SKM-1 treated with dmso at 0.1 percent for 144 hours (cell line): Measurements from ENCODE around the gene SNRNP40.
"Not testable (repeated sequence)": the region's sequence is repeated elsewhere in the genome, so short reads cannot be mapped to it uniquely, and the experiment has no call there.

Experiments
- DNase-seq: peaks from one replicate; lab custom pipeline; 2025; ENCODE audit not compliant: unreplicated experiment; lab: John Stamatoyannopoulos, UW

Gene SNRNP40

GRCh38 chr1:31287791-31288190 is 8.8 kb downstream of the SNRNP40 start:
- not testable (repeated sequence) for DNase-seq

DNA sequence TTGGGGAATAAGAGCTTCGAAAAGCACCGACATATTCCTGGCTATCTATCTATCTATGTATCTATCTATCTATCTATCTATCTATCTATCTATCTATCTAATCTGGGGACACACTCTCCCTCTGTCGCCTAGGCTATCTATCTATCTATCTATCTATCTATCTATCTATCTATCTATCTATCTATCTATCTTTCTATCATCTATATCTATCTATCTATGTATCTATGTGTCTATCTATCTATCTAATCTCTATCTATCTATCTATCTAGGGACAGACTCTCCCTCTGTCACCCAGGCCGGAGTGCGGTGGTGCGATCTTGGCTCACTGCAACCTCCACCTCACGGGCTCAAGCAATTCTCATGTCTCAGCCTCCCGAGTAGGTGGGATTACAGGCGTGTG is 14.2 kb downstream of the SNRNP40 start:
- not testable (repeated sequence) for DNase-seq

DNA sequence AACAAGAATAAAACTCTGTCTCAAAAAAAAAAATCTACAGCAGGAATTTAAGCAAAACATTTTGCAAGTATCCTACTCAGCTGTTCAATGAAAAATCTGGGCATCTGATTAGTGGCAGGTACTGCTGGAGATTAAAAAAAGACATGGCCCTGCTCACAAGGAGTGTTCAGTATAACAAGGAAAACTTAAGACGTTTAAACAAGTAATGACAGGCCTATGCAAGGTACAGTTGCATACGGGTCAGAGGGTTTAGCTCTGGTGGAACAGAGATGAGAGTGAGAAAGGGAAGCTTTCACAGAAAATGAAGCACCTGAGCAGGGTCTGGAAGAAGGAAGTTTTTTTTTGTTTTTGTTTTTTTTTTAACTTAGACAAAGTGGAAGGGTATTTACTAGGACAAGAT is 23.0 kb downstream of the SNRNP40 start:
- no peak for DNase-seq

GRCh38 chr1:31272369-31272768 is 24.2 kb downstream of the SNRNP40 start:
- DNase-seq: no peak

- DNase-seq: no peak
Measured at GRCh38 chr1:31266547-31266946, 30.0 kb downstream of the SNRNP40 start.

DNA sequence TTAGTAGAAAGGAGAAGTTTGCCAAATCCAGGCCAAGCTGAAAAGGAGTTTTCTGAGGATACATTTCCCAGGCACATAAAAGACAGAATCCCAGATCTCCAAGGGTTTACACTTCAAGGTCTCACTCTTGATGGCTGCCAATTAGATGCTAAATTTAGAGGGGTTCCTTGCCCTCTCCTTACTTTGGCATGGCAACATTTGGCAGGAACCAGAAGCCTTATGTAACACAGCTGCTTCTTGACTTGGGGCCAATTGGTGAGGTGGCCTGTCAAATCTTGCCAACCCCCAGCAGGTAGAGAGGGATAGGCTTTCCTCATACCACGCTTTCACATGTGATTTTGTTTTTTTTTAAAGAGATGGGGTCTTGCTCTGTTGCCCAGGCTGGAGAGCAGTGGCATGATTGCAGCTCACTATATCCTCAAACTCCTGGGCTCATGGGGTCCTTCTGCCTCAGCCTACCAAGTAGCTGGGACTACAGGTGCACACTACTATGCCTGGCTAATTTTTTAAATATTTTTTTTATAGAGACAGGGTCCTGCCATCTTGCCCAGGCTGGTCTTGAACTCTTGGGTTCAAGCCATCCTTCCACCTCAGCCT is 31.7 kb downstream of the SNRNP40 start:
- DNase-seq: no peak

DNA sequence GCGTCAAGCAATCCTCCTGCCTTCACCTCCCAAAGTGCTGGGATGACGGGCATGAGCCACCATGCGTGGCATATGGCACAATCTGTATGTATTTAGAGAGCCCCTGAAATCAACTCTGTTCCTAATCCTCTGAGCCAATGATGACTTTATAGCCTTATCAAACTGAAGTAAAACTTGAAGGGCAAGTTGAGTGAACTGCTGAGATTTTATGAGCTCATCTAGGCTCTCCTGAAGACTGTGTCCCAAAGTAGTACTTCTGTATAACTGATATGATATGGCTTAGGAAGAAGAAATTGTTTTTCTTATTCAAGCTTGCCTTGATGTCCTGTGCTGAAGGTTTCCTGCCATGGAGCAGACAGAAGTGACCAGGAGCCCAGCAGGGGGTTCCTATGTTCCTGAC is 33.2 kb downstream of the SNRNP40 start:
- no peak for DNase-seq

GRCh38 chr1:31262393-31262792 is 34.2 kb downstream of the SNRNP40 start:
- not testable (repeated sequence) for DNase-seq

DNA sequence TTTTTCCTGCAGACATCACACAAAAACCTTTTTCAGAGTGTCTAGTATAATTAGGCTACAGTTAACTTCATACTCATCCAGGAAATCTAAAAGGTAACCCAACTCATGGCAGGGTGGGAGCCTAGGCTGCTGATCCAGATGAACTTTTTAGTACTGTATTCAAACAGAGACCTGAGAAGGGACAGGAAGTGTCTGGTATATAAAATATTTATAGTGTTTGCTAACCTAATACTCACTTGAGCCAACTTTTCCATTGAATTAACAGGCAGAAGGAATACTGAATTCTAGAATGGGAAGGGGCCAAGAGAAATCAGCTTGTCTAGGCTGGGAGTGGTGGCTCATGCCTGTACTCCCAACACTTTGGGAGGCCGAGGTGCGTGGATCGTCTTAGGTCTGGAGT is 34.7 kb downstream of the SNRNP40 start:
- DNase-seq: no peak

- no peak for DNase-seq
Measured at GRCh38 chr1:31259746-31260145, 36.8 kb downstream of the SNRNP40 start.

GRCh38 chr1:31258581-31258980 is 38.0 kb downstream of the SNRNP40 start:
- DNase-seq: no peak

GRCh38 chr1:31257213-31257612 is 39.4 kb downstream of the SNRNP40 start:
- no peak for DNase-seq

- DNase-seq: no peak
Measured at GRCh38 chr1:31249854-31250253, 46.7 kb downstream of the SNRNP40 start.

GRCh38 chr1:31248276-31248675 is 48.3 kb downstream of the SNRNP40 start:
- DNase-seq: no peak

DNA sequence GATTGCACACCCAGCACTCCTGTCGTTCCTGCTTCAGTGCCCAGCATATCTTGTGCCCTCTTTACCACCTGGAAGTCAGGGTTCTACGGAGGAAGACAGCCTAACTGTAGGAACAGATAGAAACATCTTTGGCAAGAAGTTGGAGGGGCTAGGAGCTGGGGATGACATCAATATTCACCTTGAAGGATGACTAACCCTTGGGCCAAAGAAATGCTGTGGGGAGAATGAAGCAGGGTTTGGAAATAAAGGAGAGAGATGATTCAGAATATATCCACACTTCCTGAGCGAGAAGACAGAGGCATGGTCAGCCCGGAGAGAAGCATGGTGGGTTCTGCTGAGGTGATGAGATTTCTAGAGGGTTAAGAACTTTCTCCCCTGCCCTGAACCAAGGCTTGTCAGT is 52.3 kb downstream of the SNRNP40 start:
- DNase-seq: no peak

DNA sequence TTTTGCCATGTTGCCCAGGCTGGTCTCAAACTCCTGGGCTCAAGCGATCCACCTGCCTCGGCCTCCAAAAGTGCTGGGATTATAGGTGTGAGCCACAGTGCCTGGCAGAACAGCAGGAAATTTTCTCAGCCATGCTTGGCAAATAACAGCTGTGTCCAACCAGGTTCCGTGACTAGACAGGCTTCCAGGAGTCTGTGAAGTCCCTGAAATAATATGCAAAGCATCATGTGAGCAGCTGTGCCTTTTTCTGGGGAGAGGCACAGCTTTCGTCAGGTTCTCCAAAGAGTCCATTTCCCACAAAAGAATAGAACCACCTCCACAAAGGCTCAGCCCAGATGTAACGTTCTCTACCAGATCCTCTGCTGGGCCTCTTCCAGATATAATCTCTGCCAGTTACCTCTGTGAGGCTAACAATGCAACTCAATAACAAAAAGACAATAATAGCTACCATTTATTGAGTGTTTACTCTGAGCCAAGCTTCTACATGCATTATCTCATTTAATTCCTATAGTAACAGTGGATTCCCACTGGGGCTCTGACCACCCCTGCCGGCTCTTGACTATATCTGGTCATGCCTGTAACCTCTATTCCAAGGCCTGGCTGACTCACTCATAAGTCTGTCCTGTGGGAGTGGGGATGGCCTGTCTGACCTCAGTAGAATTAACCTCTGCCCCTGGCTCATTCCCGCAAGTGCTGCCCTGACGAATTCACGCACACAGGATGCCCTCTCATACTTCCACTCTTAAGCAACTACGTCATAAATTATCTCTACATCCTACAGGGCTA is 52.9 kb downstream of the SNRNP40 start:
- DNase-seq: no peak

- DNase-seq: peak; percentile 10
Measured at GRCh38 chr1:31241321-31241720, 55.3 kb downstream of the SNRNP40 start.

DNA sequence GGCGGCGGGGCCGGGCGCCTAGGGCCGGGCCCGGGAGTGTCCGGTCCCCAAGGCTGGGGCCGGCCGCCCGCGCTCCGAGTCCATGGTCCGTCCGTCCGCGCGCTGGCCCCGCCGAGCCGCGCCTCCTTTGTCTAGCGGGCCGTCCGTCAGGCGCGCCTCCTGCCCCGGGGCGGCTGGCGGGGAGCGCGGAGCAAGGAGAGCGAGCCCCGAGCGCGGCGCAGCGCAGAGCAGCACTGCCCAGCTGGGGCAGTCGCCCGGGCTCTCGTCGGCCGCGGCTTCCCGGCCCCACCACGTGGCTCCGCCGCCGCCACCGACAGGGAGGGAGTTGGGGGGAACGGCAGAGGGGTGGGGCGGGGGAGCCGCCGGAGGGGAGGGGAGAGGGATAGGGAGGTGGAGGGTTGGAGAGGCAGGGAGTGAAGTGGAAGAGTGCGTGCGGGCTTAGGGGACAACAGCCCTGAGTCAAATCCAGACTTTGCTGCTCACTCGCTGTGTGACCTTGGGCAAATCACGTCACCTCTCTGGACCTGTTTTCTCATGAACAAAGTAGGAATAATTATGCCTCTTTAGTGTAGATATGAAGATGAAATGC is 56.8 kb downstream of the SNRNP40 start, which contains the start of gene NKAIN1:
TSS of gene NKAIN1 (minus strand) at position 235 of the 589 bp plus-strand sequence. CDS start 340 bp downstream, outside the sequence.
- DNase-seq: no peak

DNA sequence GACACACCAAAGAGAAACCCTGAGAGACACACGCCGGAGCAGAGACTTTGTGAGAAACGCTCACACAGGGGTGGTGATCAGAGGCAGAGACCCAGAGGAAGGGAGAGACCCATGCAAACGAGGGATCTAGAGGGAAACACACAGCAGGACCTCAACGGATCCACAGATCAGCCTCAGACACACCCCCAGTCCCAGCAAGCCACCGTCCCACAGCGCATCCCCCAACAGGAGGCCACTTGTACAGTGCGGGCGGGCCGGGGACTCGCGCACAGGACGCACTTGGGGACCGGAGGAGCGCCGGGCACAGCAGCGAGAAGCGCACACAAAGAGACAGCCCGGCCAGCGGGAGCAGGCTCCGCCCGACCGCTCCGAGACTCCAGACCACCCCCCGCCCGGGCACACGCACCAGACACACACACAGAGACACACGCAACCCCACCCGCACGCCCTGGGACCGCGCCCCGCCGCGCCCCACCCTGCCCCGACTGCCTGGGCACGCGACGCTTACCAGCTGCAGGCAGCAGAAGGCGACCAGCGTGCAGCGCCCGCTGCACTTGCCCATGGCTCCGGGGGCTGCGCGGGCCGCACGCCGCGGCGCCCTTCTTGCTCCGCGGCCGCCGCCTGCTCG is 57.5 kb downstream of the SNRNP40 start:
- DNase-seq: no peak

DNA sequence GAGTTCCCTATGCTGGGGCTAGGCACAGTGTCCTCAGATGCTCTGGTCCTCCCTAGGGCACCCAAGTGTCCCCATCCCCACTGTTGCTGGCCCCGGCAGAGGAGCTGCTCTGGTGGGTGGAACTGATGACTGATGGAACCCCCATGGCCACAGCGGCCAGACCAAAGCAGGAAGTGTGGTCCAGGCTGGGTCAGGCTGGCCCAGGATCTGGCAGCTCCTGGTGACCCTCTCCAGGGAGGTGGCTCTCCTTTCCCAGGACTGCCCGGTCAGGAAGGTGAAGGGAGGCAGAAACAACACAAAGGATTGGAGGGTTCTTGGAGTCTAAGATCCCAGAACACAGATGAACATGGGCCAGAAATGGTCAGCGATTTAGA is 58.0 kb downstream of the SNRNP40 start:
- DNase-seq: no peak

- DNase-seq: no peak
Measured at GRCh38 chr1:31234870-31235269, 61.7 kb downstream of the SNRNP40 start.
